CD4-positive, alpha-beta T cell treated with Interleukin-4 for 4 hours (primary cell): ENCODE data around the gene UTP14C.
"Not testable (repeated sequence)": the region's sequence is repeated elsewhere in the genome, so short reads cannot be mapped to it uniquely, and the experiment has no call there.

Experiments
- DNase-seq: peaks from one replicate; pipeline ENCODE4 v3.0.0-alpha.2; 2020

Gene UTP14C

DNA sequence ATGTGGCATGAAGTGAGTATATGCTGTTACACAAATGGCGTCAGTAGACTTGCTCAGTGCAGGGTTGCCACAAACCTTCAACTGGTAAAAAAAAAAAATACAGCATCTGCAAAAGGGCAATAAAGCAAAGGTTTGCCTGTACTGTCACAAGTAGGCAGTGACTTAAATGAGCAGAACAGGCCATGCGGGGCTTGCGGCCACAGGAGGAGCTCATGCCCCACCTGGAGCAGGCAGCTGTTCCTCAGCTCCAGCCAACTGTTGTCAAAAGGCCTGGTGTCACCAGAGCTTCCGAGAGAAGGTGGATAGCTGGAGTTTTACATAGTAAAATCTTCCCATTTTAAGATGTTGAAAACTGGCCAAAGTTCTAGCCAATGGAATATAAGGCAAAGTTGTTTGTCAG is 20.9 kb upstream of the UTP14C start:
- DNase-seq: no peak

- DNase-seq: no peak
Observed at GRCh38 chr13:52004511-52005170, 19.9 kb upstream of the UTP14C start.

- DNase-seq: no peak
Observed at GRCh38 chr13:52005841-52006522, 18.5 kb upstream of the UTP14C start.

- no peak for DNase-seq
Observed at GRCh38 chr13:52006523-52007245, 17.8 kb upstream of the UTP14C start.

DNA sequence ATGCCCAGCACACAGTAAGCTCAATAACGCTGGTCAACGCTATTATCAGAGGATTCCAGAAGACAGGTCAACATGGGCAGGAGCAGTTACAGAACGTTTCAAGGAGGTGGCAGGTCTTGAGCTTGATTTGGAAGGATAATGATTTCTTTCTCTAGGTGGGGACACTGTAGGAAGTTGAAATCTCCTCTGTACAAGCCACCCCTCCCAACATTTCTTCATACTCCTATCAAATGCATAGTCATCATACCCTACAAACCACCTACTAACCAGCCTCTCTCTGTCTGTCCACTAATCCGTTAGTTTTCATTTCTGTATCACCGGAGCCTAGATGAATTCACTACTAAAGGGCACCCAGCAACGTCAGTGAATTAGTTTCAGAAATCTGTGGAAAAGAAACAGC is 14.5 kb upstream of the UTP14C start:
- DNase-seq: no peak

GRCh38 chr13:52010890-52011631 is 13.4 kb upstream of the UTP14C start, which contains the start of gene ATP7B:
Gene ATP7B (minus strand): TSS chr13:52011450. CDS start chr13:52011337, 113 bp downstream.
- DNase-seq: peak; percentile 3

DNA sequence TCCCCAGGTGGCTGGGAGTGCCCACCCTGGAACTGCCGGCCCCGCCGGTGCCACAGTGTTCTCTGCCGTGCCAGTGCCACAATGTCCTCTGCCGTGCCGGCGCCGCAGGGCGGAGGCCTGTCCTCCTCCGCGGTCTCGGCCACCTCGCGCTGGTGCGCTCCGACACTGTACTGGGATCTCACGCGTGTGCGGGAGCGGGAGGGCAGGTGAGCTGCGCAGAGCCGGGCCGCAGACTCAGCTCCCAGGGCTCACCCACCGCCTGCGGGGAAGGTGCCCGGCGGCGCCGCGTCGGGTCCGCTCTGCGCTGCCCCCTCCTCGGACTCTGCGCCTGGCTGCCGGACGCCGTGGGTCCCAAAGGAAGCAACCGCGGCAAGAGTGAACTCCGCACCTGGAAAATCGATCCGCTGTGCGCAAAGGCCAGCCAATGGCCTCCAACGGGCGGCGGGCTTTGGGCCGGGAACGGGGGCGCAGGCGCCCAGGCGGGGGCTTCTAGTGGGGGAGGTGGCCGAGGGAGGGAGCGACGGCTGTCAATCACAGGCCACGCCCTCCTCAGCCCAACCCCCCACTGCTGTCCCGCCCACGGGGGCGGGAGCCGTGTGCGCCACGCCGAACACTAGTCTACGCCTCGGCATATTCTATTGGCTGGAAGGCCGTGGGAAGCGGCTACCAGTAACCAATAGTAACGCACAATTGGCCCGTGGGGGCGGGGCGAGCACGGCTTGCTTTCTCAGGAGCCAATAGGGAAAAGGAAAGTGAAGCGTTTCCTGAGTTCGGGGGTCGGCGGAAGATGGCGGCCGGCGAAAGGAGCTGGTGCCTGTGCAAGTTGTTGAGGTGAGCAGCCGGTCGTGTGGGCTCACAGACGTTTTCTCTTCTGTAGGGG is 12.6 kb upstream of the UTP14C start, which contains the start of gene ALG11:
ALG11 (plus strand) TSS at position 767 of the 880 bp plus-strand sequence; CDS start at position 788, 21 bp downstream.
- peak; percentile 99 for DNase-seq

DNA sequence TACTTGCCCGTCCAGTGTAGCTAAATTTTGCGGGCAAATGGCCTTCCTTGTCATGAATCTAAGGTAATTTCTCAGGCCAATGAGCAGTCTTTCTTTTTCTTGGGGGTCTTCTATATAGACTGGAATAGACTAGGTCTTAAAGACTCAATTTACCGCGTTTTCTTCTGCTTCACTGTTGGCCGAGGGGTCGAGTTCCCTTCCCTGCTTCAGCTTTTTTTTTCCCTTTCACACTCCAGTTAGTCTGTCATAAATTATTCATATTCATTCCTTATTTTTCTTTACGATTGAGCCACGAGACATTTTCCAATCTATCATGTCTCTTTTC is 12.0 kb upstream of the UTP14C start:
- DNase-seq: no peak

DNA sequence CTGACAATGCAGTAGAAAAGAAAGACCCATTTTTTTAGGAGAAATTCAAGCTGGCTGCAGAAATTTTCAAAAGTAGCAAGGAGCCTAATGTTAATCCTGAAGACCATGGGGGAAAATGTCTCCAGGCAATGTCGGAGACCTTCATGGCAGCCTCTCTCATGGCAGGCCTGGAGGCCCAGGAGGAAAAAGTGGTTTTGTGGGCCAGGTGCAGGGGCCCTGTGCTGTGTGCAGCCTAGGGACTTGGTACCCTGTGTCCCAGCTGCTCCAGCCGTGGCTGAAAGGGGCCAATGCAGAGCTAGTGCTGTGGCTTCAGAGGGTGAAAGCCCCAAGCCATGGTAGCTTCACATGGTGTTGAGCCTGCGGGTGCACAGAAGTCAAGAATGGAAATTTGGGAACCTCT is 8.2 kb upstream of the UTP14C start:
- DNase-seq: no peak

GRCh38 chr13:52020191-52020590 is 4.3 kb upstream of the UTP14C start:
- DNase-seq: no peak

DNA sequence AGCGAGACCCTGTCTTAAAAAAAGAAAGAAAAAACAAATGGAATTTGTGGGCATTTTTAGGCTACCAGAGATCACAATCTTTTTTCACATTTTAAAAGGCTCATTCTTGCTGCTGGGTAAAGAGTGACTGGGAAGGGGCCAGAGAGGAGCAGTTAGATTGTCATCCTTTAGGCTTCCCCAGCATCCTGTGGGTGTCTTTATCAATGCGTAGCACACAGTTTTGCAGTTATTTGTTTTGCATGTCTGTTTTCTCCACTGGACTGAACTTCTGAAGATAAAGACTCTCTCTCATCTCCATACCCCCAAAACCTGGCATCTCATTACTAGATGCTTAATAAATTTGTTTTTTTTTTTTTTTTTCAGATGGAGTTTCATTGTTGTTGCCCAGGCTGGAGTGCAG is 2.1 kb upstream of the UTP14C start:
- DNase-seq: no peak

GRCh38 chr13:52025475-52026245 is 1.2 kb downstream of the UTP14C start:
- DNase-seq: no peak

GRCh38 chr13:52026246-52026626 is 1.7 kb downstream of the UTP14C start:
- DNase-seq: no peak

DNA sequence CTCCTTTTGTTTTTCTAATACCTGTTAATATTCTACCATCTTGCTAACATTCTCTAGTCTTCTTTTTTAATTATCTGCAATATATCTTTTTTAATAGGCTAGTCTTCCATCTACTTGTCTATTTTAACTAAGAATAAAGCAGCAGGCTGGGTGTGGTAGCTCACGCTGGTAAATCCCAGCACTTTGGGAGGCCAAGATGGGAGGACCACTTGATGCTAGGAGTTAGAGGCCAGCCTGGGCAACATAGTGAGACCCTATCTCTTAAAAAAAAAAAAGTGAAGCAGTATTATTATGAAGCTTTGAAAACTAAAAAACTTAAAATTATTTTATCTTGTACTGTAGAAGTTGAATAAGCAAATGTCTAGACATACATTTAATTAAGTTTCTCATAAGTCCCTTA is 3.3 kb downstream of the UTP14C start:
- no peak for DNase-seq

GRCh38 chr13:52029569-52029968 is 5.1 kb downstream of the UTP14C start:
- no peak for DNase-seq

GRCh38 chr13:52030401-52030800 is 5.9 kb downstream of the UTP14C start:
- DNase-seq: not testable (repeated sequence)

- DNase-seq: no peak
Observed at GRCh38 chr13:52033039-52033438, 8.5 kb downstream of the UTP14C start.

DNA sequence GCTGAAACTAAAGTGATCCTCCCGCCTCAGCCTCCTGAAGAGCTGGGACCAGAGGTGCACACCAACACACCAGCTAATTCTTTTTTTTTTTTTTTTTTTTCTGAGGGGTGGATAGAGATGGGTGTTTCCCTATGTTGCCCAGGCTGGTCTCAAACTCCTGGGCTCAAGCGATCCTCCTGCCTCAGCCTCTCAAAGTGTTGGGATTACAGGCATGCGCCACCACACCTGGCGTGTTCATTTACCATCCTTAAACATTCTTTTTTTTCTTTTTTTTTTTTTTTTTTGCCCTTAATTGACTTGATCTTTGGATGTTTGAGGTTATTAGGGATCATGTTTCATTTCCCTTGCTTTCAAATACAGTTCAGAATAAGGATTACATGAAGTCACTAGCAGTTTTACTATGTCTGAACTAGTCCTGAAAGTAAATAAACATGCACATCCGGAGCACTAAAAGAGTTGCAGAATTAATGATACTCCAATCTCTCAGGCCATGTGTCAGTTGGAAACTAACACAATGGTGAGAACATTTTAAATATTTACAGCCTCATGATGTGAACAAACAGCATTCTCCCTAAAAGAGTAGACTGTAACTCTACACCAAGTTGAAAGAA is 10.2 kb downstream of the UTP14C start:
- no peak for DNase-seq

- no peak for DNase-seq
Observed at GRCh38 chr13:52036037-52036436, 11.5 kb downstream of the UTP14C start.

DNA sequence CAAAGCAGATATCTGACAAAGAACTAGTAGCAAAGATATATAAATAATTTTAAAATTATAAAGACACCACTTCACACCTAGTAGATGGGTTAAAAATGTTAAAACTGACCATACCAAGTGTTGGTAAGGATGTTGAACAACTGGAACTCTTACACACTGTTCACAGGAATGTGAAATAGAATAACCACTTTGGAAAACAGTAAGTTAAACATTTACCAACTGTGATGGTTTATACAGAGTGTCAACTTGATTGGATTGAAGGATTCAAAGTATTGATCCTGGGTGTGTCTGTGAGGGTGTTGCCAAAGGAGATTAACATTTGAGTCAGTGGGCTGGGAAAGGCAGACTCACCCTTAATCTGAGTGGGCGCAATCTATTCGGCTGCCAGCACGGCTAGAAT is 19.2 kb downstream of the UTP14C start:
- DNase-seq: no peak

GRCh38 chr13:52047463-52047862 is 23.0 kb downstream of the UTP14C start:
- DNase-seq: no peak
